ENCODE data around the gene QRICH2.

DNA sequence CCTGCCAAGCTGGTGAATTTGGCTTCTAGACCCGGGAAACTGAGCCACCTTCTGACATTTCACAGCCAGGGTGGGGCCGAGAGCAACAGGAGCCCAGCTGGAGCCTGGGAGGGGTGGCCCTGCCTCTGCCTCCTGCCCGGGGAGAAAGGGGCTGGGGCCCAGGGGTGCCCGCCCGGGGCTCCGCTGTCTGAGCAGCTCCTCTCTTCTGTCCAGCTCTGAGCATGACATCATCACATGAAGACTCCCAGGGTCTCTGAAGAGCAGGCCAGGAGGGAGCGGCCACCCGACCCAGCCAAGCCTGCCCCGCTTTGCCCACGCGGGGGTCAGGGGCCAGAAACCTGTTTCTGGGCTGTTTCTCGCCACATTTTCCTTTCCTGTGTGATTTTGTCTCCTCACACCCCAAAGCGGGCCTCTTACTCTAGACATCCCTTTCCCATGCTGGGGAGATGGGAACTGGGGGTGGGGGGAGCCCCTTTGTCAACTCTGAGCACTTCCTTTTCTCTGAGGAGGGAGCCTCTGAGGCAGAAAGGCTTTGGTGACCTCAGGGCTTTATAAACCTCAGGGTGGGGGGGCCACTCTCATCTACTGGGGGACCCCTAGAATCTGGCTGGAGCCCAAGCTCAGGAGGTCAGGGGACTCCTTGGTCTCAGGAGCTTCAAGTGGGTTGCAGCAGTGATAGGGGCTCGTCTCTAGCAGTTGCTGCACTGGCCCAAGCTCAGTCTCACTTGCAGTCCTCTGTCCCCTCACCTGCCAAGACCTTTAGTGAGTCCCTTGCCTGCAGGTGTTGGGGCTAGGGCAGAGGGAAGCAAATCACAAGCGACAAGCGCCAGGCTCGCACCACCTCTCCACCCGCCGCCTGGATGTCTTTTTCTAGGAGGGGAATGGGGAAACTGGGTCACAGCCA lies 35.3 kb downstream of the QRICH2 start:
- TF ChIP-seq RAD21 (IDR thresholded peaks at IDR 0.05), result no peak
- TF ChIP-seq YY1 (IDR thresholded peaks at IDR 0.05), result no peak
- TF ChIP-seq, protein P1, sequence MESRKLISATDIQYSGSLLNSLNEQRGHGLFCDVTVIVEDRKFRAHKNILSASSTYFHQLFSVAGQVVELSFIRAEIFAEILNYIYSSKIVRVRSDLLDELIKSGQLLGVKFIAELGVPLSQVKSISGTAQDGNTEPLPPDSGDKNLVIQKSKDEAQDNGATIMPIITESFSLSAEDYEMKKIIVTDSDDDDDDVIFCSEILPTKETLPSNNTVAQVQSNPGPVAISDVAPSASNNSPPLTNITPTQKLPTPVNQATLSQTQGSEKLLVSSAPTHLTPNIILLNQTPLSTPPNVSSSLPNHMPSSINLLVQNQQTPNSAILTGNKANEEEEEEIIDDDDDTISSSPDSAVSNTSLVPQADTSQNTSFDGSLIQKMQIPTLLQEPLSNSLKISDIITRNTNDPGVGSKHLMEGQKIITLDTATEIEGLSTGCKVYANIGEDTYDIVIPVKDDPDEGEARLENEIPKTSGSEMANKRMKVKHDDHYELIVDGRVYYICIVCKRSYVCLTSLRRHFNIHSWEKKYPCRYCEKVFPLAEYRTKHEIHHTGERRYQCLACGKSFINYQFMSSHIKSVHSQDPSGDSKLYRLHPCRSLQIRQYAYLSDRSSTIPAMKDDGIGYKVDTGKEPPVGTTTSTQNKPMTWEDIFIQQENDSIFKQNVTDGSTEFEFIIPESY (IDR thresholded peaks at IDR 0.05), result no peak
- TF ChIP-seq CTCF (IDR thresholded peaks at IDR 0.05; ENCODE audit: low read depth, low read length, missing input control), result no peak
- TF ChIP-seq, protein P2, sequence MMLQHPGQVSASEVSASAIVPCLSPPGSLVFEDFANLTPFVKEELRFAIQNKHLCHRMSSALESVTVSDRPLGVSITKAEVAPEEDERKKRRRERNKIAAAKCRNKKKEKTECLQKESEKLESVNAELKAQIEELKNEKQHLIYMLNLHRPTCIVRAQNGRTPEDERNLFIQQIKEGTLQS (IDR thresholded peaks at IDR 0.05), result no peak
- no peak for TF ChIP-seq GABPA (IDR thresholded peaks at IDR 0.05 in 1 of 2, conservative IDR thresholded peaks at IDR 0.05 in 1 of 2)
- TF ChIP-seq RXRA (IDR thresholded peaks at IDR 0.05), result no peak
- no peak for TF ChIP-seq NR2F2 (IDR thresholded peaks at IDR 0.05)
- TF ChIP-seq TAF1 (conservative IDR thresholded peaks at IDR 0.05), result no peak
- no peak for TF ChIP-seq JUND (IDR thresholded peaks at IDR 0.05)
- TF ChIP-seq SP1 (IDR thresholded peaks at IDR 0.05), result no peak

All from liver (tissue), 3 donors.